GM12878 (cell line): Measurements from ENCODE around the gene MYDGF. TPM values are rescaled to one million over a fixed set of nuclear protein-coding genes. Genes with fewer than 3 reads are reported as not detected.

ENCODE experiments used
- ATAC-seq: fragments of 200-7000 bp; cut with Tn5 transposase; 3 replicates; pipeline ENCODE4 v1.9.1; 2020; ENCODE audit warnings: mild to moderate bottlenecking, moderate library complexity
- BruUV-seq: library from RNA; stranded (reverse); fragments of 400-500 nt; replicated peaks from 2 replicates; lab custom pipeline; 2021; lab: Mats Ljungman, UMichigan
- CTCF ChIA-PET: fragments of 300-600 bp; sonication (Branson Sonifier 250); formaldehyde crosslinking; extraction: SDS; loops from one replicate; lab custom pipeline; 2021; ENCODE audit warnings: inconsistent platforms; lab: Yijun Ruan, JAX
- POLR2A ChIA-PET: fragments of 350-600 bp; formaldehyde crosslinking; extraction: SDS; loops from one replicate; lab custom pipeline; 2021; ENCODE audit warnings: inconsistent platforms; lab: Charles Lee
- RAD21 ChIA-PET: fragments of 300-600 bp; sonication (Branson Sonifier 250); formaldehyde crosslinking; loops from one replicate; lab custom pipeline; 2023; ENCODE audit warnings: antibody characterized with exemption; ENCODE audit not compliant: unreplicated experiment; lab: Charles Lee
- SMC1A ChIA-PET: fragments of 300-600 bp; sonication (Branson Sonifier 250); formaldehyde crosslinking; loops from one replicate; lab custom pipeline; 2023; ENCODE audit not compliant: unreplicated experiment, uncharacterized antibody; lab: Charles Lee
- DNase-seq: peaks from one replicate; pipeline ENCODE4 v3.0.0-alpha.2; 2011; ENCODE audit warnings: low read depth, low spot score
- FAIRE-seq: peaks from 3 replicates; lab custom pipeline; 2011; peaks lifted over from hg19 to GRCh38; lab: Jason Lieb, UNC
- H2AFZ ChIP-seq: 2 replicates; pipeline ENCODE4 v1.6.0; 2011; ENCODE audit warnings: low read depth, low read length, control low read depth; ENCODE audit not compliant: control insufficient read depth
- H3K27ac ChIP-seq: 2 replicates; pipeline ENCODE4 v1.5.1; 2011; ENCODE audit warnings: control low read depth; ENCODE audit not compliant: control insufficient read depth, insufficient read depth
- H3K27me3 ChIP-seq, 2 experiments: replicated peaks in 1 of 2; 2 replicates each; pipeline versions ENCODE4 v1.6.0 to v1.6.1; 2011; ENCODE audit warnings: low read length in 1 of 2; ENCODE audit not compliant: control insufficient read depth in 2 of 2, insufficient read depth in 2 of 2
- H3K36me3 ChIP-seq, 2 experiments: 2 replicates each; pipeline ENCODE4 v1.5.1; 2011; ENCODE audit warnings: low read length in 1 of 2; ENCODE audit not compliant: control insufficient read depth in 2 of 2, insufficient read depth in 2 of 2
- H3K4me1 ChIP-seq: 2 replicates; pipeline ENCODE4 v1.6.1; 2011; ENCODE audit warnings: mild to moderate bottlenecking, low read length, moderate library complexity, mixed read lengths; ENCODE audit not compliant: control insufficient read depth, insufficient read depth
- H3K4me2 ChIP-seq: 2 replicates; pipeline ENCODE4 v1.6.0; 2011; ENCODE audit warnings: control low read depth; ENCODE audit not compliant: control insufficient read depth, insufficient read depth
- H3K4me3 ChIP-seq: fragments of 200-600 bp; sonication (generic); 2 replicates; pipeline ENCODE4 v1.5.1; 2016
- H3K79me2 ChIP-seq: 2 replicates; pipeline ENCODE4 v1.6.0; 2011; ENCODE audit warnings: low read length; ENCODE audit not compliant: control insufficient read depth, insufficient read depth
- H3K9ac ChIP-seq: 2 replicates; pipeline ENCODE4 v1.8.0; 2011; ENCODE audit warnings: low read length, control low read depth, mixed read lengths; ENCODE audit not compliant: control insufficient read depth, insufficient read depth
- H3K9me3 ChIP-seq: replicated peaks from 3 replicates; pipeline ENCODE4 v1.5.1; 2011; ENCODE audit warnings: mild to moderate bottlenecking, low read length; ENCODE audit not compliant: control insufficient read depth, insufficient read depth
- H4K20me1 ChIP-seq: 2 replicates; pipeline ENCODE4 v1.6.0; 2011; ENCODE audit not compliant: control insufficient read depth, insufficient read depth
- MAX ChIP-seq: IDR thresholded peaks from 2 replicates; pipeline ENCODE4 v1.6.1; 2012; ENCODE audit warnings: low read depth, low read length, improper control_type of control experiment
- POLR2A ChIP-seq: IDR thresholded peaks from 2 replicates; pipeline ENCODE4 v1.6.1; 2011; ENCODE audit warnings: low read depth, mild to moderate bottlenecking, low read length
- RB1 ChIP-seq: fragments of 450-650 bp; formaldehyde crosslinking; IDR thresholded peaks from 2 replicates; pipeline ENCODE4 v1.6.1; 2017; ENCODE audit warnings: mild to moderate bottlenecking, borderline replicate concordance
- WGBS: methylation state at CpG from one replicate; pipeline ENCODE4 v1.1.6; 2016; ENCODE audit warnings: low lambda C conversion rate; ENCODE audit not compliant: insufficient replicate concordance, insufficient coverage; ENCODE audit errors: missing lambda C conversion rate; 5-methylcytosine and 5-hydroxymethylcytosine counted together
- in situ Hi-C: fragments of 300-500 bp; cut with MboI; formaldehyde crosslinking; loops from 9 replicates; pipeline ENCODE4 v1.14.3; 2018; ENCODE audit warnings: mixed read lengths
- intact Hi-C: fragments of 100-400 bp; cut with micrococcal nuclease; formaldehyde crosslinking; loops from one replicate; pipeline ENCODE4 v1.14.2; 2022; ENCODE audit not compliant: unreplicated experiment
- polyA plus RNA-seq, 11 experiments: library from polyadenylated mRNA; depleted of rRNA in 4 of 11; unstranded in 6 of 11; stranded (reverse) in 5 of 11; fragments of >200 nt; fragmentation: Nextera tagmentation in 4 of 11; fragmentation: Illumina TruSeq in 1 of 11; extraction: Ambion mirVana in 4 of 11; extraction: Trizol in 1 of 11; gene quantifications; 1 replicate in 1 of 11; 2 replicates in 10 of 11; pipeline versions ENCODE4 v1.2.1 to v1.2.3, GENCODE V29; 2011 to 2016; ENCODE audit warnings: inconsistent platforms in 2 of 11, missing spikeins in 2 of 11, low read depth in 1 of 11
- total RNA-seq, 4 experiments: library from RNA; depleted of rRNA in 3 of 4; stranded (reverse); fragments of >200 nt in 3 of 4; fragmentation: Illumina TruSeq in 1 of 4; extraction: Trizol in 1 of 4; gene quantifications; 2 replicates each; pipeline versions ENCODE4 v1.2.1 to v1.2.3, GENCODE V29; 2013 to 2021

Gene MYDGF
- total and polyA plus RNA-seq, 10 of the 15 experiments (the other 5 are each of a cell fraction or from before 2014, with no cell fraction given), result 2.3 to 196 (median 57.5) TPM

DNA sequence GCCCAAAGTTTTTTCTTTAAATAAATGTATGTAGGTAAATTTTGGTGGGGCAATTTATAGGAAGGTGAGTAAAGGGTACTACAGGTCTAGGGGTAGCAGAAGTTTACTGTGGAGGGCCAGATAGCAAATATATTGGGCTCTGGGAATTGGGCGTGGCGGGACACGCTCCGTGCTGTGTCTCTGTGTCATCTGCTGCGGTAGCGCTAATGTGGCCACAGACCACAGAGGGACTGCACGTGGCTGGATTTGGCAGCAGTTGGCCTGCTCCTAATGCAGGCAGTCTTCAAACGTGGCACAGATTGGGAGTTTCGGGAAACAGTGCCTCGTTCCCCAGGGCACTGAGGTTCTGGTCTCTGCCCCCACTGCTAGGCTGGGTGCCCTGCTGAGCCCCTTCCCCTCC, 16.6 kb upstream of the MYDGF start:
- ChIA-PET SMC1A (no interaction called here), RAD21 (no interaction called here)

DNA sequence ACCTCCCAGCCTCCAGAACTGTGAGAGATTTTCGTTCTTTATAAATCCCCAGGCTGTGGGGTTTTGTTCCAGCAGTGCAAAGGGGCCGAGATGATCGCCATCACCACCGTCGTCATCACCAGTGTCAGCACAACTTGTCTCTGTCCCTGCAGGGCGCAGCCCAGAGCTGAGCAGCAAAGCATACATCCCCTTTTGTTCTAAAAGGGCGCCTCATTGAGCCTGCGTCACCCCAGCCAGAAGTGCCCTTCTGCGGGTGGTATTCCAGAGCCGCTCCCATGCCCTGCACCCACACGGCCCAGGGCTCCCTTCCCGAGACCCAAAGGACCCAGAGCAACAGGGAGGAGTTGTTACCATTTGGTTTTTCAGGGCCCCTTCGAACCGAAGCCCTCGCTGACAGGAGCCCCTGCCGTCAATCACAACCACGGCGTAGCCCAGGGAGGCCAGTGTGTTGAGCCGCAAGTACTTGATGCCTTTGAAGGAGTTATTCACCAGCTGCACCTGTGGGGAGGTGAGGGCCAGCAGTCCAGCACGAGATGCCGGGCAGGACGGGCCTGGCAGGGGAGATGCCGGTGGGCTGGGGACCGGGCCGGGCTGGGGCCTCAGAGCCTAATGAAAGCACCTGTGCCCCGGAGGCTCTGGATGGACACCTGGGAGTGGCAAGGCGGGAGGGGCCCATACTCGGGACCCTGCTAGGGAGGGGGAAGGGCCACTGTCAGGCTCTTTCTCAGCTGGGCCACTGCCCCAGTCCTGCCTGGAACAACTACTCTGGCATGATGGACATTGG, 14.4 kb upstream of the MYDGF start:
- WGBS, result 94% methylated on average over 28 of the region's 28 CpGs
- in situ Hi-C loops, result no loop called here
- Histone ChIP-seq H3K9ac (no peak overlapping the region), H3K4me1 (no peaks in the 10 kb centered on the region), H4K20me1 (no peaks in the 10 kb centered on the region), H3K36me3 (peaks cover 6 to 15% of the 10 kb centered on the region in 2 experiments; a peak in 3 of 4 replicates), H3K9me3 (no peaks in the 10 kb centered on the region), H2AFZ (no peak overlapping the region), H3K27me3 (no peaks in the 10 kb centered on the region), H3K4me2 (no peak overlapping the region), H3K4me3 (no peak overlapping the region), H3K79me2 (no peaks in the 10 kb centered on the region), H3K27ac (no peak overlapping the region)
- ChIA-PET POLR2A (no interaction called here), SMC1A (no interaction called here), RAD21 (no interaction called here), CTCF (no interaction called here)
- FAIRE-seq (no peak), DNase-seq (no peak), ATAC-seq (no peak)
- intact Hi-C loops, result no loop called here
- BruUV-seq, result no TSS peak
- TF ChIP-seq MAX (no peak), POLR2A (peak; percentile 10; the same call in 1 of the 2 replicates)

More for the DNA sequence above, 16.6 kb upstream of the MYDGF start:
- Histone ChIP-seq H4K20me1 (no peaks in the 10 kb centered on the region), H3K9me3 (no peaks in the 10 kb centered on the region), H3K9ac (no peak overlapping the region), H3K4me1 (no peaks in the 10 kb centered on the region), H3K79me2 (no peaks in the 10 kb centered on the region), H3K27me3 (no peaks in the 10 kb centered on the region), H3K27ac (no peak overlapping the region), H3K4me3 (no peak overlapping the region), H2AFZ (no peak overlapping the region), H3K4me2 (no peak overlapping the region), H3K36me3 (peaks cover 13 to 24% of the 10 kb centered on the region in 2 experiments; a peak in 3 of 4 replicates)
- WGBS, result 96% methylated on average over 10 of the region's 10 CpGs
- intact Hi-C loops (no loop called here), in situ Hi-C loops (no loop called here)
- DNase-seq (no peak), FAIRE-seq (no peak), ATAC-seq (no peak)
- ChIA-PET POLR2A (no interaction called here), CTCF (no interaction called here)
- TF ChIP-seq POLR2A (peak; percentile 39; the same call in 1 of the 2 replicates), RB1 (no peak)
- TSS peak; percentile 25 for BruUV-seq
